ENCODE measurements around the gene GALP. TPM values are rescaled to one million over a fixed set of nuclear protein-coding genes. Genes with fewer than 3 reads are reported as not detected.

Gene GALP
- total RNA-seq, 1 donor from 2014 or later = not detected

DNA sequence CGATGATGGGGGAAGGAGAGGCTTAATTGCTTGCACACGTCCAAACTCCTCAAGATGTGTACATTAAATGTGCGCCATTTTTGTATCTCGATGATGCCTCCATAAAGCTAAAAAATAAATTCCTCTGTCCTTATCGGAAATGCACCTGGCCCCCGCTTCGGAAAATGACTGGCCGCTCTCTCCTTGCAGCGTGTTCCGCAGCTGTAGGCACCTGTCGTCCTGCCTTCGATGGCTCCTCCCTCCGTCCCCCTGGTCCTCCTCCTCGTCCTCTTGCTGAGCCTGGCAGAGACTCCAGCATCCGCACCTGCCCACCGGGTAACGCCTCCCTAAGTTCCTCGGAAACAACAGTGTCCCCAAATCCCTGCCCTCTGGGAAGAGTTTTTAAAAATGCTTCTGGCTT lies 1.1 kb downstream of the GALP start:
- H3K27ac Mint-ChIP-seq (ENCODE audit: unreplicated experiment) = no peak overlapping the region
- H3K9me3 Mint-ChIP-seq (ENCODE audit: unreplicated experiment) = peaks cover 6% of the 10 kb centered on the region

DNA sequence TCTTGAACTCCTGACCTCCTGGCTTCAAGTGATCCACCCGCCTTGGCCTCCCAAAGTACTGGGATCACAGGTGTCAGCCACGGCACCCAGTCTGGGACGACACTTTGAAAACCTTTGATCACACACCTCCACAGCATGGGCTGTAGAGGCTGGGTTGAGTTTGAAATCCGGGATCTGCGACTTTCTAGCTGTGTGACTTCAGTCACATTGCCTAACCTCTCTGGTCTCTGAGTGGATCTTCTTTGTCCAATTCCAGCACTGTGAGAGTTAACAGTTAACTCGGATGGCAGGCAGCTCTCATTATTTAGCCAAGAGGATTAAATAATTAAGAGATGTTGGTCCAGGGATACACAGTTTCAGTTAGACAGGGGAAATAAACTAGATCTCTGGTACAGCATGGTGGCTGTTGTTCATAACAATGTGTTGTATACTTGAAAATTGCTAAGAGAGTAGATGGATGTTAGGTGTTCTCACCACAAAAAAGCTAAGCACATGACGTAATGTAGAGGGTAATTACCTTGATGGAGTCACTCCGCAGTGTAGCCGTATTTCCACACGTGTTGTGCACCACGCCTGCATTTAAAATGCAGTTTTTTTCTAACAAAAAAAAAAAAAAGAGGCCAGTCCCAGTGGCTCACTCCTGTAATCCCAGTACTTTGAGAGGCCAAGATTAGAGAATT lies 1.9 kb downstream of the GALP start:
- no peak for DNase-seq
- Mint-ChIP-seq H3K4me1 (ENCODE audit: low read depth, unreplicated experiment) (no peaks in the 10 kb centered on the region), H3K27me3 (ENCODE audit: unreplicated experiment) (peaks cover 7% of the 10 kb centered on the region), H3K9me3 (ENCODE audit: unreplicated experiment) (peaks cover 6% of the 10 kb centered on the region), H3K4me3 (ENCODE audit: unreplicated experiment) (no peak overlapping the region), H3K27ac (ENCODE audit: unreplicated experiment) (no peak overlapping the region), H3K36me3 (ENCODE audit: unreplicated experiment) (no peaks in the 10 kb centered on the region)
- TF ChIP-seq, protein P1, sequence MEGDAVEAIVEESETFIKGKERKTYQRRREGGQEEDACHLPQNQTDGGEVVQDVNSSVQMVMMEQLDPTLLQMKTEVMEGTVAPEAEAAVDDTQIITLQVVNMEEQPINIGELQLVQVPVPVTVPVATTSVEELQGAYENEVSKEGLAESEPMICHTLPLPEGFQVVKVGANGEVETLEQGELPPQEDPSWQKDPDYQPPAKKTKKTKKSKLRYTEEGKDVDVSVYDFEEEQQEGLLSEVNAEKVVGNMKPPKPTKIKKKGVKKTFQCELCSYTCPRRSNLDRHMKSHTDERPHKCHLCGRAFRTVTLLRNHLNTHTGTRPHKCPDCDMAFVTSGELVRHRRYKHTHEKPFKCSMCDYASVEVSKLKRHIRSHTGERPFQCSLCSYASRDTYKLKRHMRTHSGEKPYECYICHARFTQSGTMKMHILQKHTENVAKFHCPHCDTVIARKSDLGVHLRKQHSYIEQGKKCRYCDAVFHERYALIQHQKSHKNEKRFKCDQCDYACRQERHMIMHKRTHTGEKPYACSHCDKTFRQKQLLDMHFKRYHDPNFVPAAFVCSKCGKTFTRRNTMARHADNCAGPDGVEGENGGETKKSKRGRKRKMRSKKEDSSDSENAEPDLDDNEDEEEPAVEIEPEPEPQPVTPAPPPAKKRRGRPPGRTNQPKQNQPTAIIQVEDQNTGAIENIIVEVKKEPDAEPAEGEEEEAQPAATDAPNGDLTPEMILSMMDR (IDR thresholded peaks at IDR 0.05; ENCODE audit: partially characterized antibody, unreplicated experiment) = no peak

More for the DNA sequence above, 1.1 kb downstream of the GALP start:
- no peaks in the 10 kb centered on the region for H3K36me3 Mint-ChIP-seq (ENCODE audit: unreplicated experiment)
- DNase-seq = no peak
- peaks cover 7% of the 10 kb centered on the region for H3K27me3 Mint-ChIP-seq (ENCODE audit: unreplicated experiment)
- no peaks in the 10 kb centered on the region for H3K4me1 Mint-ChIP-seq (ENCODE audit: low read depth, unreplicated experiment)
- TF ChIP-seq, protein P1 (IDR thresholded peaks at IDR 0.05; ENCODE audit: partially characterized antibody, unreplicated experiment) = no peak
- no peak overlapping the region for H3K4me3 Mint-ChIP-seq (ENCODE audit: unreplicated experiment)

DNA sequence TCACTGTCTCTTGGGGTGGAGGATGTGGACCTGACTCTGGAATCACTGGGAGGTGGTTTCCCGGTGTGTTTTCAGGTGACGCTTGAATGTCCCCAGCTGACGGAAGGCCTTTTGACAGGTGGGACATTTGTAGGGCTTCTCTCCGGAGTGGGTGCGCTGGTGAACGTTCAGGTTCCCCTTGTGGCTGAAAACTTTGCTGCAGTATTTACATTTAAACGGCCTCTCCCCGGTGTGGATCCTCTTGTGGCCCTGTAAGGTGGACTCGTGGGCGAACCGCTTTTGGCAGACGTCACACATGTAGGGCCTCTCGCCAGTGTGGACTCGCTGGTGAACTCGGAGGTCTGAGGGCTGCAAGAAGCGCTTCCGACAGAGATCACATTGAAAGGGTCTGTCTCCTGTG lies 14.0 kb downstream of the GALP start:
- H3K4me3 Mint-ChIP-seq (ENCODE audit: unreplicated experiment) = no peak overlapping the region
- no peaks in the 10 kb centered on the region for H3K4me1 Mint-ChIP-seq (ENCODE audit: low read depth, unreplicated experiment)
- no peak for DNase-seq
- H3K27me3 Mint-ChIP-seq (ENCODE audit: unreplicated experiment) = peaks cover 2% of the 10 kb centered on the region
- TF ChIP-seq, protein P1 (IDR thresholded peaks at IDR 0.05; ENCODE audit: partially characterized antibody, unreplicated experiment) = no peak
- peaks cover 2% of the 10 kb centered on the region for H3K9me3 Mint-ChIP-seq (ENCODE audit: unreplicated experiment)
- no peak overlapping the region for H3K27ac Mint-ChIP-seq (ENCODE audit: unreplicated experiment)
- no peaks in the 10 kb centered on the region for H3K36me3 Mint-ChIP-seq (ENCODE audit: unreplicated experiment)

DNA sequence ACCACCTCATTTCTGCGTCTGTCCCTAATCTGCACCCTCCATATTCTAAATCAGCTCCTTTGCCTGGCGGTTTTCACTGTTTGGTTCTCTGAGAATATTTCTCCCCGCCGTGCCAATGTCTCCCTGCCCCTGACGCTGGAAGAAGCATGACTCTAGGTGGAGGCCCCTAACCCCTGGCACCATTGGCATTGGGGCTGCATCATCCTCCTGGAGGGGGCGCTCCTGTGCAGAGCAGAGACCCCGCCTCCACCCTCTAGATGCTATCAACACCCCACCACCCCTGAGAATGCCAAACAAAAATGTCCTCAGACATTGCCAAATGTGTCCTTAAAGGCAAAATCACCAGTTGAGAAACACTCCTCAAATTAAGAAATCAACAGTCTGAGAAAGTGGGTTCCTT lies 15.3 kb downstream of the GALP start:
- TF ChIP-seq, protein P1 (IDR thresholded peaks at IDR 0.05; ENCODE audit: partially characterized antibody, unreplicated experiment) = no peak
- DNase-seq = no peak
- H3K4me3 Mint-ChIP-seq (ENCODE audit: unreplicated experiment) = no peak overlapping the region

DNA sequence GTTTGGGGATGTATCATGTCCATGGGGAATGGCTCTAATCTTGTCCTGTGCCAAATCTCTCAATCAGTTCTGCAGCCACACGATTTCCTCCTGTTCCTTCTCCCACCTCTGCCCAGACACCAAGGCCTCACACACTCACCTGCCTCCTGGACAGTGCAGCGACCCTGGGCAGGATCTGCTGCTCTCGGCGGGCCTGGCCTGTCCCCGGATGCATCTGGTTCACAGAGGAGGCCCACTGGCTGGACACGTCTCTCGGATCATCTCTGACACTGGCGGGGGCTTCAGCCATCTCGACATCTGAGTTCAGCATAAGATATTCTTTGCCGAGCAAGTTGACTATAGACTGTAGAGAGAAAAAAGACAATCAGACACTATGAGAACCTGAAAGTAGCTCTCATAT lies 15.9 kb downstream of the GALP start:
- Mint-ChIP-seq H3K4me1 (ENCODE audit: low read depth, unreplicated experiment) (no peaks in the 10 kb centered on the region), H3K9me3 (ENCODE audit: unreplicated experiment) (peaks cover 3% of the 10 kb centered on the region), H3K4me3 (ENCODE audit: unreplicated experiment) (no peak overlapping the region), H3K27me3 (ENCODE audit: unreplicated experiment) (peaks cover 2% of the 10 kb centered on the region), H3K27ac (ENCODE audit: unreplicated experiment) (no peak overlapping the region), H3K36me3 (ENCODE audit: unreplicated experiment) (no peaks in the 10 kb centered on the region)
- no peak for DNase-seq
- TF ChIP-seq, protein P1 (IDR thresholded peaks at IDR 0.05; ENCODE audit: partially characterized antibody, unreplicated experiment) = no peak

More for the DNA sequence above, 15.3 kb downstream of the GALP start:
- Mint-ChIP-seq H3K9me3 (ENCODE audit: unreplicated experiment) (peaks cover 2% of the 10 kb centered on the region), H3K27ac (ENCODE audit: unreplicated experiment) (no peak overlapping the region), H3K4me1 (ENCODE audit: low read depth, unreplicated experiment) (no peaks in the 10 kb centered on the region), H3K36me3 (ENCODE audit: unreplicated experiment) (no peaks in the 10 kb centered on the region), H3K27me3 (ENCODE audit: unreplicated experiment) (peaks cover 2% of the 10 kb centered on the region)

Measured in glutamatergic neuron (in vitro differentiated cells).